Neural progenitor cell (in vitro differentiated cells): Measurements from ENCODE around the gene CCDC78.

Source experiments
- EZH2phosphoT487 ChIP-seq: fragments of 200-600 bp; sonication (generic); IDR thresholded peaks from 2 replicates; pipeline ENCODE4 v1.6.1; 2017; ENCODE audit warnings: antibody characterized with exemption
- TF ChIP-seq, protein P1 (sequence below): fragments of 200-600 bp; sonication (generic); IDR thresholded peaks from 2 replicates; pipeline ENCODE4 v1.5.1; 2017; ENCODE audit warnings: antibody characterized with exemption, mild to moderate bottlenecking

DNA sequence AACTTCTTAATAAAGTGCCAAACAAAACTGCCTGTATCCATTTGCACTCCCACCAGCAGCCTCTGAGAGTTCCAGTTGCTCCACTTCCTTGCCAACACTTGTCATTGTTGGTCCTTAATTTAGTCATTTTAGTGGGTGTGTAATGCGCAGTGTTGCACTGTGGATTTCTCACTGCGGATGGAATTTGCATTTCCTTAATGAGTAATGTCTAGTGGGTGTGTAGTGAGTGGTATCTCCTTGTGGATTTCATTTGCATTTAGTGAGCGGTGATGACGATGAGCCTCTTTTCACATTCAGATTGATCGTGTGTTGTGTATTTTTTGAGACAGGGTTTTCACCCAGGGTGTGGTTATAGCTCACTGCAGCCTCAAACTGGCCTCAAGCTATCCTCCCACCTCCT is 30.2 kb upstream of the CCDC78 start:
- TF ChIP-seq, protein P1, sequence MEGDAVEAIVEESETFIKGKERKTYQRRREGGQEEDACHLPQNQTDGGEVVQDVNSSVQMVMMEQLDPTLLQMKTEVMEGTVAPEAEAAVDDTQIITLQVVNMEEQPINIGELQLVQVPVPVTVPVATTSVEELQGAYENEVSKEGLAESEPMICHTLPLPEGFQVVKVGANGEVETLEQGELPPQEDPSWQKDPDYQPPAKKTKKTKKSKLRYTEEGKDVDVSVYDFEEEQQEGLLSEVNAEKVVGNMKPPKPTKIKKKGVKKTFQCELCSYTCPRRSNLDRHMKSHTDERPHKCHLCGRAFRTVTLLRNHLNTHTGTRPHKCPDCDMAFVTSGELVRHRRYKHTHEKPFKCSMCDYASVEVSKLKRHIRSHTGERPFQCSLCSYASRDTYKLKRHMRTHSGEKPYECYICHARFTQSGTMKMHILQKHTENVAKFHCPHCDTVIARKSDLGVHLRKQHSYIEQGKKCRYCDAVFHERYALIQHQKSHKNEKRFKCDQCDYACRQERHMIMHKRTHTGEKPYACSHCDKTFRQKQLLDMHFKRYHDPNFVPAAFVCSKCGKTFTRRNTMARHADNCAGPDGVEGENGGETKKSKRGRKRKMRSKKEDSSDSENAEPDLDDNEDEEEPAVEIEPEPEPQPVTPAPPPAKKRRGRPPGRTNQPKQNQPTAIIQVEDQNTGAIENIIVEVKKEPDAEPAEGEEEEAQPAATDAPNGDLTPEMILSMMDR = no peak
- no peak for TF ChIP-seq EZH2phosphoT487
